Endothelial cell of umbilical vein (primary cell): Measurements from ENCODE around the gene CELF2. TPM values are rescaled to one million over a fixed set of nuclear protein-coding genes. Genes with fewer than 3 reads are reported as not detected.

Experiments used
- BruUV-seq: library from RNA; stranded (reverse); fragments of 400-500 nt; replicated peaks from 2 replicates; lab custom pipeline; 2021; lab: Mats Ljungman, UMichigan
- CTCF ChIA-PET: fragments of 300-600, 350-600 bp; sonication (Branson Sonifier 250); formaldehyde crosslinking; loops from one replicate; lab custom pipeline; 2021; ENCODE audit warnings: antibody characterized with exemption, inconsistent platforms; lab: Charles Lee
- POLR2A ChIA-PET: fragments of 300-600, 350-600 bp; sonication (Branson Sonifier 250); formaldehyde crosslinking; loops from one replicate; lab custom pipeline; 2021; ENCODE audit warnings: antibody characterized with exemption, inconsistent platforms; lab: Charles Lee
- DNase-seq: peaks from one replicate; pipeline ENCODE4 v3.0.0-alpha.2; 2011; ENCODE audit warnings: low read depth, low spot score
- FAIRE-seq: peaks from 2 replicates; lab custom pipeline; 2011; peaks lifted over from hg19 to GRCh38; lab: Jason Lieb, UNC
- H2AFZ ChIP-seq: 2 replicates; pipeline ENCODE4 v1.6.0; 2012; ENCODE audit warnings: low read depth, low read length, control low read depth, inconsistent platforms
- H3K27ac ChIP-seq: 2 replicates; pipeline ENCODE4 v1.5.1; 2011; ENCODE audit warnings: low read depth, mild to moderate bottlenecking, control low read depth, low read length, moderate library complexity; ENCODE audit not compliant: insufficient read depth
- H3K27me3 ChIP-seq, 2 experiments: 2 replicates each; pipeline versions ENCODE4 v1.6.0 to v1.6.1; 2011; ENCODE audit warnings: low read length in 2 of 2, mixed read lengths in 1 of 2; ENCODE audit not compliant: control insufficient read depth in 2 of 2, insufficient read depth in 2 of 2
- H3K36me3 ChIP-seq, 2 experiments: 2 replicates in 1 of 2; 3 replicates in 1 of 2; pipeline ENCODE4 v1.5.1; 2011; ENCODE audit warnings: low read length in 2 of 2, mild to moderate bottlenecking in 1 of 2, moderate library complexity in 1 of 2; ENCODE audit not compliant: control insufficient read depth in 2 of 2, insufficient read depth in 2 of 2; ENCODE audit errors: extremely low read depth in 1 of 2
- H3K4me1 ChIP-seq: 3 replicates; pipeline ENCODE4 v1.5.1; 2011; ENCODE audit warnings: mild to moderate bottlenecking, low read length; ENCODE audit not compliant: control insufficient read depth, insufficient read depth; ENCODE audit errors: extremely low read depth
- H3K4me2 ChIP-seq: 2 replicates; pipeline ENCODE4 v1.6.1; 2011; ENCODE audit warnings: low read length, control low read depth, mixed read lengths; ENCODE audit not compliant: insufficient read depth
- H3K4me3 ChIP-seq, 3 experiments: fragments of 200-600 bp in 1 of 3; sonication (generic), shearing (Covaris generic) in 1 of 3; replicated peaks in 1 of 3; 2 replicates each; pipeline ENCODE4 v1.5.1; 2011 to 2016; ENCODE audit warnings: control low read depth in 3 of 3, low read length in 3 of 3, mild to moderate bottlenecking in 2 of 3, inconsistent platforms in 1 of 3, low read depth in 1 of 3, moderate library complexity in 1 of 3; ENCODE audit not compliant: insufficient read depth in 1 of 3
- H3K79me2 ChIP-seq: 2 replicates; pipeline ENCODE4 v1.6.0; 2012; ENCODE audit warnings: low read length, inconsistent platforms; ENCODE audit not compliant: control insufficient read depth, insufficient read depth
- H3K9ac ChIP-seq: replicated peaks from 2 replicates; pipeline ENCODE3; 2011; ENCODE audit warnings: low read length, control low read depth; ENCODE audit not compliant: insufficient read depth; ENCODE audit errors: extremely low read depth
- H3K9me1 ChIP-seq: replicated peaks from 3 replicates; pipeline ENCODE4 v1.6.0; 2011; ENCODE audit warnings: mild to moderate bottlenecking, low read length; ENCODE audit not compliant: control insufficient read depth, insufficient read depth; ENCODE audit errors: extremely low read depth
- H3K9me3 ChIP-seq: replicated peaks from 2 replicates; pipeline ENCODE4 v1.5.1; 2012; ENCODE audit warnings: low read length, inconsistent platforms; ENCODE audit not compliant: control insufficient read depth, insufficient read depth
- H4K20me1 ChIP-seq: replicated peaks from 2 replicates; pipeline ENCODE3; 2011; ENCODE audit warnings: mild to moderate bottlenecking, low read length; ENCODE audit not compliant: control insufficient read depth, insufficient read depth; ENCODE audit errors: extremely low read depth
- CTCF ChIP-seq, 2 donors: IDR thresholded peaks; 1 replicate in 1 of 2; 2 replicates in 1 of 2; pipeline ENCODE4 v1.5.1; 2011; ENCODE audit warnings: low read length in 2 of 2, mild to moderate bottlenecking in 2 of 2, moderate library complexity in 2 of 2, control low read depth in 1 of 2, inconsistent platforms in 1 of 2, low read depth in 1 of 2; ENCODE audit not compliant: insufficient read depth in 1 of 2; ENCODE audit errors: extremely low read depth in 1 of 2
- EZH2 ChIP-seq: IDR thresholded peaks from 2 replicates; pipeline ENCODE4 v1.6.1; 2012; ENCODE audit warnings: borderline replicate concordance, low read depth, mild to moderate bottlenecking, moderate library complexity, low read length, inconsistent platforms; ENCODE audit not compliant: severe bottlenecking
- FOS ChIP-seq: IDR thresholded peaks from 2 replicates; pipeline ENCODE4 v1.6.1; 2011; ENCODE audit warnings: mild to moderate bottlenecking, low read length, moderate library complexity, borderline replicate concordance; ENCODE audit not compliant: insufficient read depth
- GATA2 ChIP-seq: IDR thresholded peaks from 2 replicates; pipeline ENCODE4 v1.7.0; 2011; ENCODE audit warnings: low read depth, mild to moderate bottlenecking, moderate library complexity, mixed read lengths, low read length; ENCODE audit not compliant: insufficient read length, insufficient read depth
- JUN ChIP-seq: IDR thresholded peaks from 2 replicates; pipeline ENCODE4 v1.6.1; 2011; ENCODE audit warnings: borderline replicate concordance, low read depth; ENCODE audit not compliant: insufficient read length, insufficient read depth
- MAX ChIP-seq: IDR thresholded peaks from 2 replicates; pipeline ENCODE4 v1.6.1; 2011; ENCODE audit not compliant: insufficient read depth, insufficient read length
- MYC ChIP-seq: IDR thresholded peaks from one replicate; pipeline ENCODE4 v1.6.1; 2011; ENCODE audit warnings: mild to moderate bottlenecking, low read depth, low read length
- POLR2A ChIP-seq: IDR thresholded peaks from 2 replicates; pipeline ENCODE4 v1.6.1; 2012; ENCODE audit warnings: low read depth, mild to moderate bottlenecking, control low read depth, low read length
- POLR2AphosphoS5 ChIP-seq: IDR thresholded peaks from 2 replicates; pipeline ENCODE4 v1.6.1; 2012; ENCODE audit warnings: low read depth, mild to moderate bottlenecking, control low read depth, low read length, moderate library complexity; ENCODE audit not compliant: insufficient read depth
- dilution Hi-C: fragments of 300-500 bp; cut with MboI; formaldehyde crosslinking; loops from one replicate; pipeline ENCODE4 v1.15.0; 2019; ENCODE audit warnings: low sequenced_read_pairs; ENCODE audit not compliant: extremely low pct_ligation_motif_present
- intact Hi-C: fragments of 100-400 bp; cut with micrococcal nuclease; formaldehyde crosslinking; loops from one replicate; pipeline ENCODE4 v1.10.0; 2022
- polyA plus RNA-seq, 4 experiments: library from polyadenylated mRNA; depleted of rRNA in 3 of 4; stranded (reverse) in 3 of 4; unstranded in 1 of 4; fragments of >200 nt; gene quantifications; 2 replicates each; pipeline versions ENCODE4 v1.2.1 to v1.2.3, GENCODE V29; 2011 to 2012; ENCODE audit warnings: missing spikeins in 1 of 4
- total RNA-seq: library from RNA; stranded (reverse); gene quantifications from 2 replicates; pipeline ENCODE4 v1.2.3, GENCODE V29; 2021

Gene CELF2
- total and polyA plus RNA-seq, 2 donors (not counting 3 experiments of a cell fraction or from before 2014, with no cell fraction given): 21.6 to 42.6 TPM

DNA sequence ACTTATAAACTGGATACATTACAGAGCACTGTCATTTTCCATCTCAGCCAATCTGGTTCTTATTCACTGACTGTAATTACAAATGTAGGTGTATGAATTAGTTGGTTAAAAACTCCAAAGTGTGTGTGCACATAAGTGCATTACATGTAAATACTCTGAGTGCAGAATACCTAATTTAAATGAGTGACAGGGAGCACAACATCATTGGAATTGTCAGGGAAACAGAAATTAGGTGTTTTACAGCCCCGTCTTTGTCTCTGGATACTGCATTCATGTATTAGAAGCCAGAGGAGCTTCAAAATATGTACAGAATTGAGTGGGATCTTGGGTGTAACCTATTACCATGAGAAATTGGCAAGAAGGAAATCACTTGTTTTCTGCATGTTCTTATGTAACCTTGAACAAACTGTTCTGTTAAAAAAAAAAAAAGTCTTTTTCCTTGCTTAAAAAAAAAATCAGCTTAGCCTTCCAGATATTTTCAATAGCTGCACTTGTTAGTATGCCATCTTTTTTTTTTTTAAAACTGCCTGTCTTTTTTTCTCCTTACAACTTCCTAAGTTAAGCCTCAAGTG, 31.1 kb downstream of the CELF2 start:
- H3K79me2 ChIP-seq: no peaks in the 10 kb centered on the region
- no peaks in the 10 kb centered on the region for H3K9me3 ChIP-seq
- ChIA-PET CTCF (interaction anchor here (0.9 to 1.1 kb wide), 3 partner anchors 11 to 13 kb away, joined by 3 to 5 read pairs (median 3); no protein-coding TSS in a partner anchor), POLR2A (no interaction called here)
- H3K27ac ChIP-seq: no peak overlapping the region
- no peak for TF ChIP-seq GATA2
- no peak for TF ChIP-seq FOS
- TF ChIP-seq EZH2: no peak
- no peak for TF ChIP-seq MYC
- TF ChIP-seq MAX: no peak
- TF ChIP-seq JUN: no peak
- TF ChIP-seq POLR2A: no peak
- no peak for TF ChIP-seq CTCF (IDR thresholded peaks at IDR 0.05; ENCODE audit: extremely low read depth in 1 of 2, insufficient read depth in 1 of 2, low read depth in 1 of 2, low read length in 2 of 2)
- no peak for TF ChIP-seq POLR2AphosphoS5
- DNase-seq (no peak), FAIRE-seq (no peak)
- no peak overlapping the region for H3K4me2 ChIP-seq
- dilution Hi-C loops (no loop called here), intact Hi-C loops (no loop called here)
- H3K9ac ChIP-seq: no peak overlapping the region
- H3K36me3 ChIP-seq: peaks cover 0 to 1% of the 10 kb centered on the region in 2 experiments
- no peaks in the 10 kb centered on the region for H3K27me3 ChIP-seq
- BruUV-seq: no TSS peak
- no peak overlapping the region for H3K4me3 ChIP-seq
- H3K9me1 ChIP-seq: no peaks in the 10 kb centered on the region
- H3K4me1 ChIP-seq: peaks cover 3% of the 10 kb centered on the region
- no peaks in the 10 kb centered on the region for H4K20me1 ChIP-seq
- H2AFZ ChIP-seq: no peak overlapping the region
